Neural cell (in vitro differentiated cells): Measurements from ENCODE around the gene PBX3.

Experiments used
- POLR2AphosphoS5 ChIP-seq: IDR thresholded peaks from 2 replicates; pipeline ENCODE4 v1.6.1; 2012
- TF ChIP-seq, protein P1 (sequence below): fragments of 450-650 bp; IDR thresholded peaks from 2 replicates; pipeline ENCODE4 v1.5.1; 2014; ENCODE audit warnings: antibody characterized with exemption, mild to moderate bottlenecking, moderate library complexity; ENCODE audit not compliant: poor library complexity, severe bottlenecking

DNA sequence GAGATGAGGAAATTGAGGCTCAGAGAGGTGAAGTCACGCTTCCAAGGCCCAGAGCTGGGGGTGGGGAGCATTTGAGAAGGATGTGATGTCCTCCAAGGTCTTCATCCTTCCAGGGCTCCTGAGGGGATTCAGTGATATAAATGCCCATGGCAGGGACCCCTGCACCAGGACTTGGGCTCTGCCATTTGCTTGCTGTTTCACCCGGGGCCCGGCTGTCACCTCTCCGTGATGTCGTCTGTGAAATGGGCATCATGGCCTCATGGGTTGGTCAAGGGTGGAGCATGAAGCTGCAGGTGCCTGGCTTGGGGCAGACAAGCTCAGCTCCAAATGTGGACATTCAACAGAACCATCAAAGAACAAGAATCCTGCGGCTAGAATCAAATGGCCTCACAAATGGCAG is 253.1 kb downstream of the PBX3 start:
- no peak for TF ChIP-seq POLR2AphosphoS5
- TF ChIP-seq, protein P1, sequence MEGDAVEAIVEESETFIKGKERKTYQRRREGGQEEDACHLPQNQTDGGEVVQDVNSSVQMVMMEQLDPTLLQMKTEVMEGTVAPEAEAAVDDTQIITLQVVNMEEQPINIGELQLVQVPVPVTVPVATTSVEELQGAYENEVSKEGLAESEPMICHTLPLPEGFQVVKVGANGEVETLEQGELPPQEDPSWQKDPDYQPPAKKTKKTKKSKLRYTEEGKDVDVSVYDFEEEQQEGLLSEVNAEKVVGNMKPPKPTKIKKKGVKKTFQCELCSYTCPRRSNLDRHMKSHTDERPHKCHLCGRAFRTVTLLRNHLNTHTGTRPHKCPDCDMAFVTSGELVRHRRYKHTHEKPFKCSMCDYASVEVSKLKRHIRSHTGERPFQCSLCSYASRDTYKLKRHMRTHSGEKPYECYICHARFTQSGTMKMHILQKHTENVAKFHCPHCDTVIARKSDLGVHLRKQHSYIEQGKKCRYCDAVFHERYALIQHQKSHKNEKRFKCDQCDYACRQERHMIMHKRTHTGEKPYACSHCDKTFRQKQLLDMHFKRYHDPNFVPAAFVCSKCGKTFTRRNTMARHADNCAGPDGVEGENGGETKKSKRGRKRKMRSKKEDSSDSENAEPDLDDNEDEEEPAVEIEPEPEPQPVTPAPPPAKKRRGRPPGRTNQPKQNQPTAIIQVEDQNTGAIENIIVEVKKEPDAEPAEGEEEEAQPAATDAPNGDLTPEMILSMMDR, result no peak
